ENCODE results near the gene PSD2.

The PSD2 gene

GRCh38 chr5:139885857-139886208, 90.2 kb downstream of the PSD2 start:
- TF ChIP-seq GABPA (IDR thresholded peaks at IDR 0.05; ENCODE audit: low read depth) (no peak), SPI1 (IDR thresholded peaks at IDR 0.05; ENCODE audit: borderline replicate concordance, low read depth) (no peak), CTCF (IDR thresholded peaks at IDR 0.05; ENCODE audit: insufficient read depth, low read length) (no peak)
- H3K27me3 ChIP-seq (ENCODE audit: insufficient read depth, poor library complexity, severe bottlenecking), result no peaks in the 10 kb centered on the region
- DNase-seq (ENCODE audit: low read depth in 1 of 2, low spot score in 1 of 2), result no peak
- no peak overlapping the region for H3K4me3 ChIP-seq (replicated peaks; ENCODE audit: insufficient read depth, low read length)
- H3K27ac ChIP-seq (replicated peaks), result no peak overlapping the region

- Histone ChIP-seq H3K4me3 (replicated peaks; ENCODE audit: insufficient read depth, low read length) (no peak overlapping the region), H3K27me3 (ENCODE audit: insufficient read depth, poor library complexity, severe bottlenecking) (no peaks in the 10 kb centered on the region), H3K27ac (replicated peaks) (no peak overlapping the region)
- no peak for DNase-seq (ENCODE audit: low read depth in 1 of 2, low spot score in 1 of 2)
- TF ChIP-seq SPI1 (IDR thresholded peaks at IDR 0.05; ENCODE audit: borderline replicate concordance, low read depth) (no peak), CTCF (IDR thresholded peaks at IDR 0.05; ENCODE audit: insufficient read depth, low read length) (no peak), POLR2AphosphoS5 (IDR thresholded peaks at IDR 0.05; ENCODE audit: low read depth) (no peak), REST (IDR thresholded peaks at IDR 0.05; ENCODE audit: insufficient replicate concordance, low read depth) (no peak), GABPA (IDR thresholded peaks at IDR 0.05; ENCODE audit: low read depth) (no peak)
These were observed 90.6 kb downstream of the PSD2 start for GRCh38 chr5:139886213-139886612.

- no peak overlapping the region for H3K4me3 ChIP-seq (replicated peaks; ENCODE audit: insufficient read depth, low read length)
- H3K27ac ChIP-seq (replicated peaks), result no peak overlapping the region
- no peak for DNase-seq (ENCODE audit: low read depth in 1 of 2, low spot score in 1 of 2)
- TF ChIP-seq CTCF (IDR thresholded peaks at IDR 0.05; ENCODE audit: insufficient read depth, low read length) (no peak), REST (IDR thresholded peaks at IDR 0.05; ENCODE audit: insufficient replicate concordance, low read depth) (no peak), SPI1 (IDR thresholded peaks at IDR 0.05; ENCODE audit: borderline replicate concordance, low read depth) (no peak), GABPA (IDR thresholded peaks at IDR 0.05; ENCODE audit: low read depth) (no peak), POLR2AphosphoS5 (IDR thresholded peaks at IDR 0.05; ENCODE audit: low read depth) (no peak)
- no peaks in the 10 kb centered on the region for H3K27me3 ChIP-seq (ENCODE audit: insufficient read depth, poor library complexity, severe bottlenecking)
These were observed 92.8 kb downstream of the PSD2 start for GRCh38 chr5:139888370-139888769.

- Histone ChIP-seq H3K4me3 (replicated peaks; ENCODE audit: insufficient read depth, low read length) (no peak overlapping the region), H3K27ac (replicated peaks) (no peak overlapping the region), H3K27me3 (ENCODE audit: insufficient read depth, poor library complexity, severe bottlenecking) (no peaks in the 10 kb centered on the region)
- TF ChIP-seq REST (IDR thresholded peaks at IDR 0.05; ENCODE audit: insufficient replicate concordance, low read depth) (no peak), POLR2AphosphoS5 (IDR thresholded peaks at IDR 0.05; ENCODE audit: low read depth) (no peak), GABPA (IDR thresholded peaks at IDR 0.05; ENCODE audit: low read depth) (no peak), SPI1 (IDR thresholded peaks at IDR 0.05; ENCODE audit: borderline replicate concordance, low read depth) (no peak), CTCF (IDR thresholded peaks at IDR 0.05; ENCODE audit: insufficient read depth, low read length) (no peak)
- no peak for DNase-seq (ENCODE audit: low read depth in 1 of 2, low spot score in 1 of 2)
These were observed 93.8 kb downstream of the PSD2 start for GRCh38 chr5:139889410-139889809.

All from HL-60 (cell line).